Sigmoid colon (tissue), 4 donors: ENCODE results near the gene ANO4.

Experiments used
- EP300 ChIP-seq, 4 donors: sonication (generic); formaldehyde crosslinking; IDR thresholded peaks; one replicate each; pipeline ENCODE4 v1.6.1; 2017; ENCODE audit warnings: antibody characterized with exemption in 4 of 4
- POLR2A ChIP-seq, 2 donors: fragments of 450-650 bp; IDR thresholded peaks; one replicate each; pipeline ENCODE4 v1.6.1; 2016; ENCODE audit warnings: antibody characterized with exemption in 2 of 2, mild to moderate bottlenecking in 2 of 2, moderate library complexity in 2 of 2
- POLR2AphosphoS5 ChIP-seq, 4 donors: sonication (generic); formaldehyde crosslinking; IDR thresholded peaks; one replicate each; pipeline ENCODE4 v1.6.1; 2017; ENCODE audit warnings: antibody characterized with exemption in 4 of 4
- TF ChIP-seq, protein P1 (sequence below), 4 experiments: fragments of 450-650 bp in 3 of 4; fragments of 200-600 bp in 1 of 4; IDR thresholded peaks; one replicate each; pipeline ENCODE4 v1.5.1; 2016 to 2019; ENCODE audit warnings: antibody characterized with exemption in 4 of 4, mild to moderate bottlenecking in 3 of 4, moderate library complexity in 2 of 4

GRCh38 chr12:100826323-100826722, 31.7 kb downstream of the ANO4 start:
- TF ChIP-seq POLR2A (IDR thresholded peaks at IDR 0.05) = no peak
- TF ChIP-seq, protein P1, sequence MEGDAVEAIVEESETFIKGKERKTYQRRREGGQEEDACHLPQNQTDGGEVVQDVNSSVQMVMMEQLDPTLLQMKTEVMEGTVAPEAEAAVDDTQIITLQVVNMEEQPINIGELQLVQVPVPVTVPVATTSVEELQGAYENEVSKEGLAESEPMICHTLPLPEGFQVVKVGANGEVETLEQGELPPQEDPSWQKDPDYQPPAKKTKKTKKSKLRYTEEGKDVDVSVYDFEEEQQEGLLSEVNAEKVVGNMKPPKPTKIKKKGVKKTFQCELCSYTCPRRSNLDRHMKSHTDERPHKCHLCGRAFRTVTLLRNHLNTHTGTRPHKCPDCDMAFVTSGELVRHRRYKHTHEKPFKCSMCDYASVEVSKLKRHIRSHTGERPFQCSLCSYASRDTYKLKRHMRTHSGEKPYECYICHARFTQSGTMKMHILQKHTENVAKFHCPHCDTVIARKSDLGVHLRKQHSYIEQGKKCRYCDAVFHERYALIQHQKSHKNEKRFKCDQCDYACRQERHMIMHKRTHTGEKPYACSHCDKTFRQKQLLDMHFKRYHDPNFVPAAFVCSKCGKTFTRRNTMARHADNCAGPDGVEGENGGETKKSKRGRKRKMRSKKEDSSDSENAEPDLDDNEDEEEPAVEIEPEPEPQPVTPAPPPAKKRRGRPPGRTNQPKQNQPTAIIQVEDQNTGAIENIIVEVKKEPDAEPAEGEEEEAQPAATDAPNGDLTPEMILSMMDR (IDR thresholded peaks at IDR 0.05) = no peak
- TF ChIP-seq POLR2AphosphoS5 (IDR thresholded peaks at IDR 0.05) = no peak
- no peak for TF ChIP-seq EP300 (IDR thresholded peaks at IDR 0.05)
